ENCODE data around the gene ALG14.

The ALG14 gene

GRCh38 chr1:94980582-94981574, 91.9 kb downstream of the ALG14 start:
- no peak for DNase-seq (ENCODE audit: low read depth)

DNA sequence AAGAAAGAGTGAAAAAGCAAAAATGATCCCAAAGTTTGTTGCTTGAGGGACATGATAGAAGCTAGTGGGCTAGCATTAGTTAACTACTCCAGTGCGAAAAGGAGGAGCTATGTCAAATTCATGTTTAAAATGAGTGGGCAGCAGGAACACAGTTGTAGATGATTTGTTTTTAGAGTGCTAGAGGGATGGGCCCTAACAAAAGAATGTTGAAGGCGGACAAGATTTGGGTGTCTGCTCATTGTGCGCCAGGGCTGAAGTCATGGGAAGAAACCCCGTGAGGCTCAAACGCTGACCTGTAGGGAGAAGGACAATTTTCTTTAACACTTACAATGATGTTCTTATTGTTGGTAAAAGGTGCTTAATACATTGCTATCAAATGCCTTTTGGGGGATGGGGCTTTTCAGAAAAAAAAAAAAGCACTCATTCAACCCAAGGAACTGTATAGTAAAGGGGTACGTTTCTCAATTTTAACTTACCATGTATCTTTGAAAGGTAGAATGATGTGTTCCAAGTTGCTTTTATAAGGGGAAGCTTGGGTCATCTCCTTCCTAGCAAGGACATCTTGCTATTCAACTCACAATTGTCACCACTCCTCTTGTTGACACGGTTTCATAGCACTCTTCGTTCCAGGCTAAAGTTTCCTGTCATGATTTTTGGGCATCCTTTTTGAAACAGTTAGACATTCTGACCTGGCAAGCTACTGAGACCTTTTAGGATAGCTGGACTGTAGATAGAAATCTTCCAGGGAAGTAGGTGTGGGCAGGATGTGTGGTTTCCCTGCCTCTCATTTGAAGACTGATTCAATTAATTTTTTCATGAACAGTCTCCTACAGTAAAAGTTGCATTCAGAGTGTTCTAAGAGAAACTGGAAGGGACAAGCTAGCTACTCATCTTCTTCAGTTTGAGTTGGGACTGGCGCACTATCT, 92.8 kb downstream of the ALG14 start:
- DNase-seq (ENCODE audit: low read depth) = no peak

DNA sequence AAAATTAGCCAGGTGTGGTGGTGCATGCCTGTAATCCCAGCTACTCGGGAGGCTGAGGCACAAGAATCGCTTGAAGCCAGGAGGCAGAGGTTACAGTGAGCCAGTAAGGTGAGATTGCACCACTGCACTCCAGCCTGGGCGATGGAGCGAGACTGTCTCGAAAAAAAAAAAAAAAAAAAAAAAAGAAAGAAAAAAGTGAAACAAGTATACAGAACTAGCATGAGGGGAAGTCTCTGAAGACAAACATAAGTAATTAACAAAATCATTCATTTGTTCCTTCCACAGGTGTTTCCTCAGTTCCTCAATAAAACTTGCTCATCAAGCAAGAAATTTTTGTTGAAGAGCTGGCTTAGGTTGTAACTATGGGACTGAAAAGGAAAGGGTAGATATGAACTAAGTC, 93.6 kb downstream of the ALG14 start:
- DNase-seq (ENCODE audit: low read depth) = no peak

- no peak for DNase-seq (ENCODE audit: low read depth)
Observed at GRCh38 chr1:94978401-94978800, 94.3 kb downstream of the ALG14 start.

DNA sequence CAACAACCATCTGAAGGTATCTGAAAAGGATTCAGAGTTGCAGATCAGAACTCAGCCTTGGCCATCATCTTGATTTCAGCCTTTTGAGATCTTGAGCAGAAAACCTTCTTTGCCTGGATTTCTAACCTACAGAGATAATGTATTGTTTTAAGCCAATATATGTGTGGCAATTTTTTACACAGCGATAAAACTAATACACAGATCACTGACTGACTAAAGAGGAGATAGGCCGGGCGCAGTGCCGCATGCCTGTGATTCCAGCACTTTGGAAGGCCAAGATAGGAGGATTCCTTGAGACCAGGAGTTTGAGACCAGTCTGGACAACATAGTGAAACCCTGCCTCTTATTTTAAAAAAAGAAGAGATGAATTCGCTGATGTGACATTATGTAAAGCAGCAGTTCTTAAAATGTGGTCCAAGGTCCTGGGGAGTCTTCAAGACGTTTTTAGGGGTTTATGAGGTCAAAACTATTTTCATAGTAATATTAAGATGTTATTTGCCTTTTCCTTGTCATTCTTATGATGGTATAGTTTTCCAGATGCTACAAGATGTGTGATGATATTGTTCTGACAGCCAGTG, 95.7 kb downstream of the ALG14 start:
- no peak for DNase-seq (ENCODE audit: low read depth)

GRCh38 chr1:94974824-94975223, 97.9 kb downstream of the ALG14 start:
- DNase-seq (ENCODE audit: low read depth) = no peak

GRCh38 chr1:94974241-94974640, 98.5 kb downstream of the ALG14 start:
- no peak for DNase-seq (ENCODE audit: low read depth)

DNA sequence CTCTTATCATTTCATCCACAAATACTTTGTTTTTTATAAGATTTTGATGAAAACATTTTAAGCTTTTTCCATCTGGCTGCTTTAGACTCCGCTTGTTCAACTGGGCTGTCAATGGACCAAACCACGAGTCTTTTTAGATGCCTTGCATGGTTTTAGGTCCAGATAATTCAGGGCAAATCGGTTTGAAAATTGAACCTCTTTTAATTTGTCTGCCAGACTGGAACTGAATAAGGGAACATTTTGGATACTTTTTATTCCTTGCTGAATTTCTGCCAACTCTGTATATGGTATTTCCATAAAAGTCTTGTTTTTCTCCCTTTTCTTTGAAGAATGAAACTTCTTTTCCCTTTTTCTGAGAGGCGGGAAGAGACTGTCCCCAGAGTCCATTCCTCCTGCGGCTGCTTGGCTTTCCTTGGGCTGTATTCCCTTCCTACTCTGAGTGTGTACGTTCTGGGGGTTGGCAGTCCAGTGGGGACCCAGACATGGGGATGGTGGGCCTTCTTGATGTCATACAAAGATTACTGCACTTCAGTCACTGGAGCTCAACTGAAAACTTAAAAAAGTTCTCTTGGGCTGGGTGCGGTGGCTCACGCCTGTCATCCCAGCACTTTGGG, 99.3 kb downstream of the ALG14 start:
- DNase-seq (ENCODE audit: low read depth) = no peak

DNA sequence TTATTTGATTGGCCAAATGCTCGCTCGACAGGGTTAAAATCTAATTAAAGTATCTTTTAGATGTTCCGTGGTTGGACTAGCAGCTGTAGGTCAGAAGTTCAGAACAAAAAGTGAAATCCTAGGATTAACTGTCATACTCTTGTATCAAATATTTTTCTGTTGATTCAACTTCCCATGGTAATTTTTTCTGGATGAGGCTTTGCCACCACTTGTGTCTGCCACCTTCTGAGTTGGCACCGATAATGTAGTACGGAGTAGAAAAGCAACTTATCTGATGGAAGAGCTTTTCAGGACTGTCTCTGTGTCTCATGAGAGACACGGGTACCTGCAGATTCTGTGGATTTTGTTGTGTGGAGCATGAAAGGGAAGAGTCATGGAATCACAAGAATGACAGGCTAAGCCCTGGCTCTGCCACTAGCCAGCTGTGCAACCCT, 101.2 kb downstream of the ALG14 start:
- DNase-seq (ENCODE audit: low read depth) = no peak

GRCh38 chr1:94970783-94971182, 102.0 kb downstream of the ALG14 start:
- no peak for DNase-seq (ENCODE audit: low read depth)

DNA sequence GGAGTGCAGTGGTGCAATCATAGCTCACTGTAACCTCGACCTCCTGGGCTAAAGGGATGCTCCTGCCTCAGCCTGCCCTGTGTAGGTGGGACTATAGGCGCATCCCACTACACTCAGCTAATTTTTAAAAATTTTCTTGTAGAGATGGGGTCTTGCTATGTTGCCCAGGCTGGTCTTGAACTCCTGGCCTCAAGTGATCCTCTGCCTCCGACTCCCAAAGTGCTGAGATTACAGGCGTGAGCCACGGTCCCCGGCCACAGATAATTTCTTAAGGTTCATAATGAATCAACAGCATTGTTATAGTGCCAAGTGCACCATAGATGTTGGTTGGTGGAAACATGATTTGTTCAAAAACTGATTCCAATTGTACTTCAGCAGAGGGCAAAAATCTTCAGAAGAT, 103.6 kb downstream of the ALG14 start:
- no peak for DNase-seq (ENCODE audit: low read depth)

- DNase-seq (ENCODE audit: low read depth) = no peak
Observed at GRCh38 chr1:94966033-94966432, 106.7 kb downstream of the ALG14 start.

DNA sequence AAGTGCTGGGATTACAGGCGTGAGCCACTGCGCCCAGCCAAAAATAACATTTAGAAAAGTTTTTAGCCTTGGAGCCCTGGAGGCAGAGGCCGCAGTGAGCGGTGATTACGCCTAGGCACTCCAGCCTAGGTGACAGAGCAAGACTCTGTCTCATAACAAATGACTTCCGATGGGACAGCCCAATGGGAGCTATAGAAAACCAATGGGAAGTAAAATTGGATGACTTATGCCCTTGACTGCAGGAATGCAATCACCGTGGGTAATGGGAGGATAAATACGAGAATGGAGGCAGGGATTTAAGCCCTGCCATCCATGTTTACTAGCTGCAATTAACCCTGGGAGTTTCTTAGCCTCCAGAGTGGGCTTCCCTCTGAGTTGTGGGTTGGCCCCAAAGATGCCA, 108.9 kb downstream of the ALG14 start:
- DNase-seq (ENCODE audit: low read depth) = no peak

DNA sequence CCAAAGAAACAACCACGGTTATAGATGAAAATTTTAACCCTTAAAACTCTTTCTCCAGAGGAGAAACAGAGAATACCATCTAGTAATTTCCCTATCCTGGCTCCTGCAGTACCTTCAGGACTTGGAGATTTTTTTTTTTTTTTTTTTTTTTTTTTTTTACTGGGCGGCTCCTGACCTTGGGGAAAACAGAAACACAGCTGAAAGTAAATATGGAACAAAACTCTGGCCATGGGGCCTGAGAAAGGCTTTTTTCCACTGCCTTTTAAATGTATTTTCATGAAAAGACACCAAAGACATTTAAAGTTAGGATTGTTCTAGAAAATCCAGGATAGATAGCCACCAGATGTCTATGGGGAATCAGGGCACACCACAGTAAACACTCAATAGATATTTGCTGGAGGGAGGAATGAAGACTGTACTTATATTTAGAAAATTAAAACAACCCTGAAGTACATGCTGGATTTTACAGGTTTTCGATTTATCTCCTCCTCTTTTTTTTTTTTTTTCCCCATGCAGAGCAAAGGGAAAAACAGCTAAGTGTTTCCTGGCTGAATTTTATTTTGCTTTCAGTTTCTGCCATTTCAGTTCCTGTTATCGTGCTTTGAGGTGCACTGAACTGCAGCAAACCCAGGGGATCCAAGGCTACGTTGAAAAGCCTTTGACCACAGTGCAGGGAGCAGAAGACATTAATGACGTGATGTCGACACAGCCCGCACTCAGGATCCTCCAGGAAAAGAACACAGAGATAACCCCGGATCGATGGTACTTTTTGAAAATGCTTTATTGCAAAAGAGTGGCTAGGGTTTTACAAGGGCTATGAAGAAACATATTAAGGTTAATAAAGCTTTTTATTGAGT, 110.1 kb downstream of the ALG14 start:
- no peak for DNase-seq (ENCODE audit: low read depth)

GRCh38 chr1:94961988-94962387, 110.8 kb downstream of the ALG14 start:
- no peak for DNase-seq (ENCODE audit: low read depth)

DNA sequence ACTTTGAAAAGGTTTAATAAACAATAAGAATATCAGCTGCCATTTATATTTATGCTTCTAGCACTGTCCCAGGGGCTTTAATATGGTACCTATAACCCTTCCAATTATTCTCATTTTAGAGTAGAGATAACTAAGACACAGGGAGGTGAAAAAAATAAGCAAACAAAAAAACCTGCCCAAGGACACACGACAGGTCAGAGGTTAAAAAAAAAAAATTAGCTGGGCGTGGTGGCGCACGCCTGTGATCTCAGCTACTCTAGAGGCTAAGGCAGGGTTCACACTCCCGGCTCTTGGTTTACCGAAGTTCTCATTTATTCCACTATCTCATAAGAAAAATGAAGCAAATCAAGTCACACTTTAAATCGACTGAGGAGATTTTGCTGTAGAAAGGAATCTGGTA, 111.2 kb downstream of the ALG14 start:
- no peak for DNase-seq (ENCODE audit: low read depth)

- no peak for DNase-seq (ENCODE audit: low read depth)
Observed at GRCh38 chr1:94958081-94958480, 114.7 kb downstream of the ALG14 start.

DNA sequence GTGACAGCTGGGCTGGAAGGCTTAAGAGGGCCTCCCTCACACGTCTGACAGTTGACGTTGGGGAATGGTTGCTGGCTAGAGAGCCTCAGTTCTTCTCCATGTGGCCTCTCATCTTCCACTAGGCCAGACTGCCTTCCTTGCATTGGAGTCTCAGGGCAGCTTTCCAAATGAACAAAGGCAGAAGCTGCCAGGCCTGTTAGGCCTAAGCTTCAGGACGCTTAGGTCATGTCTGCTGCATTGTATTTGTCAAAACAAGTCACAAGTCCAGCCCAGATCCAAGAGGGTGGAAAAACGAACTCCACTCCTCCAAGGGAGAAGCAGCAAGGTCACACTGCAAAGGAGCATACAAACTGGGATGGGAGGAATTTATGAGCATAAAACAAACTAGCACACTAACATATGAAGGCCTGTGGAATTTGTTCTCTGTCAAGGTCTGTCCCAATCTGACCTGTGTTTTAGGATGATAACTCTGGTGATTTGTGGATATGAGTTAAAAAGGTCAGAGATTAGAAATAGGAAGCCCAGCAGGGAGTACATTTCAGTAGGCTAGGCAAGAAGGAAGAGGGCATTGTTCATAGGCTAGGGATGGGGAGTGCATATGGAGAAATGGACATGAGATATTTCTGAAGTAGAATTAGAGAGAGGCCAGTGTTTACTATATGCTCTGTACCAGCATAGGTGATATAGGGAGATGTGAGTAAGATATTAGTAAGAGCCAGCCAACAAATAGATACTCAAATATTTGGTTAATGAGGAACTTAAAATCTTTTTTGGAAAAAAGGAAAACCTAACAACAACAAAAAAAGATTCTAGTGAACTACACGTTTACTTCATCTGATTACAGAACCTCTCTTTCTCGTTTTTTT, 116.8 kb downstream of the ALG14 start:
- DNase-seq (ENCODE audit: low read depth) = no peak

- DNase-seq (ENCODE audit: low read depth) = no peak
Observed at GRCh38 chr1:94954263-94955220, 118.2 kb downstream of the ALG14 start.
